Measurements from ENCODE around the gene NIF3L1.
"Not testable (repeated sequence)": the region's sequence is repeated elsewhere in the genome, so short reads cannot be mapped to it uniquely, and the experiment has no call there.

NIF3L1 gene

DNA sequence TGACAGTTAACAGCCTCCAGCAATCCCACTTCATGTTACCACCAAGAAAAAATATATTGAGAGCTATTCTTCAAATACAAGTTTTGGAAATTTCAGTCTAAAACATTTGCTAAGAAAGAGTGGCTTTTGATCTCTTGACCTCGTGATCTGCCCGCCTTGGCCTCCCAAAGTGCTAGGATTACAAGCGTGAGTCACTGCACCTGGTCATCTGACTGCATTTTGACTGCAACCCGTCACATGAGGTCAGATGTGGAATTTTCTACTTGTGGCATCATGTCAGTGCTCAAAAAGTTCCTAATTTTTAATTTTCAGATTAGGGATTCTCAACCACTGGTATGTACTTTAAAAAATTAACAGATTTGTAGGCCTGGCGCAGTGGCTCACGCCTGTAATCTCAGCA, 15.6 kb upstream of the NIF3L1 start:
- DNase-seq: no peak

DNA sequence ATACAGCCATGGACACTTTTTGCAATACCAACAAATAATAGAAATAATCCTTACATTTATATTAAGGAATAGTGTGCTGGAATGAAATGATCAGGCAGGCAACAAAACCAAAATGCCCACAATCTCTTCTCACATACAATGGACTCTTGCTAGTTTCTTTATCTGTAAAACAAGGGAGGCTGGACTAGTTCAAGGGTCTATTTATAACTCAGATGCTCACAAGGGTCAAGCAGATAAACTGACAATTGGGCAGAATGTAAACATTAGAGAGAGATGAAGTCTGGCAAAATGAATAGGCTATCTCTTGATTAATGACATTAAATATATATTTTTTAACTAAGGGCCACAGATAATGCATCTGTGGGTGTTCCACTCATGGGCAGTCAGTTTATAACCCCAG, 11.7 kb upstream of the NIF3L1 start:
- DNase-seq: no peak

DNA sequence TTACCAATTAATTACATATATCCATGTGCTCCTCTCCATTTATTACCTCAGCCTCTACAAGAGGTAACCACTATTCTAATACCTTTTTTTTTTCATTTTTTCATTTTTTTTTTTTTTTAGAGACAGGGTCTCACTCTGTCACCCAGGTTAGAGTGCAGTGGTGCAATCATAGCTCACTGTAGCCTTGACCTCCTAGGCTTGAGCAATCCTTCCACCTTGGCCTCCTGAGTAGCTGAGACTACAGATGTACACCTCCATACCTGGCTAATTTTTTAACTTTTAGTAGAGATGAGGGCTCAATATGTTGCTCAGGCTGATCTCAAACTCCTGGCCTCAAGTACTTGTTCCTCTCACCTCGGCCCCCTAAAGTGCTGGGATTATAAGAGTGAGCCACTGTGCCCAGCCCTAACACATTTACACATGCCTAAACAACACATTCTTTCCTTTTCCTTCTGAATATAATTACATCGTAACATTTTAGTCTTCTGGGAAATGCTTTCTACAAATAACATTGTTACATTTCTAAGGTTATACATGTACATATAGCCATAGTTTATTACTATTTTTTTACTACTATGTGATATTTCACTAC, 10.8 kb upstream of the NIF3L1 start:
- no peak for DNase-seq

DNA sequence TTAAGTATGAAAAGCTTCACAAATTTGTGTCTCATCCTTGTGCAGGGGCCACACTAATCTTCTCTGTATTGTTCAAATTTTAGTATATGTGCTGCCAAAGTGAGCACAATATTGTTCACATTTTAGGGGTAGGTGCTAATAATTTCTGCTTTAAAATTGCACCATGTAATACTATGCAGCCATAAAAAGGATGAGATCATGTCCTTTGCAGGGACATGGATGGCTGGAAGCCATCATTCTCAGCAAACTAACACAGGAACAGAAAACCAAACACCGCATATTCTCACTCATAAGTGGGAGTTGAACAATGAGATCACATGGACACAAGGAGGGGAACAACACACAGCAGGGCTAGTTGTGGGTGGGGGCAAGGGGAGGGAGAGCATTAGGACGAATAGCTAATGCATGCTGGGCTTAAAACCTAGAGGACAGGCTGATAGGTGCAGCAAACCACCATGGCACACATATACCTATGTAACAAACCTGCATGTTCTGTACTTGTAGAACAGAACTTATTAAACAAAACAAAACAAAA, 7.4 kb upstream of the NIF3L1 start:
- DNase-seq: not testable (repeated sequence)

DNA sequence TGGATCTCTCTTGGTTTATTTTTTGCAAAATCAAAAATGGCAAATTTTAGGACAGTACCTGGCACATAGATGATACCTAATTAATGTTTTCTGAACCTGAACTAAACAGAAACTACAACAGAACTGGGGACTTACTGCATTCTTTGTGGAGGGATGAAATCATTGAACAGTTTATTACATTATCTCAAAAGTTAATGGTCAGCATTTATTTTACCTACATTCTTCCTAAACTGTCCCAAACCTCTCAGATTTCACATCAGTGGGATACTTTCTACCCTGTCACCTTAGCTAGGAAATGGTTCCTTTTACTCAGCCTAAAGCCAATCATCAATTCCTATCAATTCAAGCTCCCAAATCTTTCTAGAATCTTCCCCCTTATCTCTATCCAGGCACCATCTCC, 10.3 kb downstream of the NIF3L1 start:
- DNase-seq: no peak

DNA sequence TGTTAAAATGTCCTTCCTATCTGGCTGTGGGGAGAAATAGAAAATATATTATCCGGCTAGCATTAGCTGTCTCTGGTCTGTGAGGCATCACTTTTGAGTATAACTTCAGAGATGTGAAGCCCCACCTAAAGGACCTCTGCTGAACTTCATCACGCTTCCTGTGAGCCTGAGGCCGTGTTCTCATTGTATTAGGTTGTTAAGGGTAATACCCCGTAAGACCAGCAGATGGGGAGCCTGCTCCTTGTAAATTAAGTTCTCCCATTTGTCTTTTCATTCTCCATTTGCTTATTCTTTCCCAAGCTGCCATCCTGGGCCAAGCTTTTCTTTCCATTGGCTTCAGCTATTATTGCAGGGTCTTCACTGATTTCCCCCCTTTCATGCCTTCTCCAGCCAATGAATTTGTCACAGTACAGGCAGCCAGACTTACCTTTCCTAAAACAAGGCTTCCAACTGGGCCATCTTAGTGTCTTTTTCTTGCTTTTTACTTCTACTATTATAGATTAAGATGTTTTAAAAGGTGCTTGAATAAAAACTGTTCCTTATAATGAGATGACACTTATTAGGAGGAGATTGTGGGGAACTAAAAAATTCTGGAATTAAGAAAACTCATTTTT, 12.4 kb downstream of the NIF3L1 start:
- peak; percentile 36 for DNase-seq

DNA sequence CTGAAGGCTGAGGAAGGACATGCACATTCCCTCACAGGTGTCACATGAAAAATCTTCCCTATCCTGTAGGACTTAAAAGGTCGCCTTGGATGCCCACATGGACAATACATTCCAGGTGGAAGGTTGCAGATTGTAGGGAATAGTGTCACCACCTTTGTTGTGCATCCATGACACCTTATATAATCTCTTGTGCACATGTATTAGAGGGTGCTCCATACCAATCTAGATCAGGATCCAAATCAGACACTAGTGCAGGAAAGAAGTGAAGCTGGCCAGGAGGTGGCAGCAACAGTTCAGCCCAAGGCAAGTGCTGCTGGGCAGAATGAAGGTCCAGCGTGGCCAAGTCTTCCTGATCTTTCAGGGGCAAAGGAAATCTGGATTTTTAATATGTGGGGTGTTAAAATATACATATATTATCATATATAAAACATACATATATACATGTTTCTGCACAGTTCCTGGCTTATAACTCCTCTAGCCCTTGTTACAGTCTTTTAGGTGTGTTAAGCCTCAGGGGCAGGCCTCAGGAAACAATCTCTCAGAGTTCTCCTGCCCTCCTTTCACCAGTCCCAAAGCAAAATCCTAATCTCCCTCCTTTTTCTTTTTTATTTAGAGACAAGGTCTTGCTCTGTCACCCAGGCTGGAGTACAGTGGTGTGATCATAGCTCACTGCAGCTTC, 16.6 kb downstream of the NIF3L1 start:
- DNase-seq: no peak

DNA sequence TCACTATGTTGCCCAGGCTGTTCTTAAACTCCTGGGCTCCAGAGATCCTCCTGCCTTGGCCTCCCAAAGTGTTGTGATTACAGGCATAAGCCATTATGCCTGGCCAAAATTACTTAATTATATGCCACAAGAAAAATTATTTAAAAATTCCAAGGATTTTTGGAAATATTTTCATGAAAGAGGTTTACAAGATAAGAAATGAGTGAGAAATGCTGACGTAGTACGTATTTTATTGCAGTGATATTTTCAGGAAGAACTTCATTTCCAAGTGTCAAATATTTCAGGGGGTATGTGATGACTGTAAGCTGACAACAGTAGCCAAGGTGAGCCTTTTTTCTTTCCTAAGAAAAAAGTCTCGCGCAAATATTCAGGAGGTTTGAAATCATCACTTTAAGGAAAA, 20.8 kb downstream of the NIF3L1 start:
- DNase-seq: no peak

DNA sequence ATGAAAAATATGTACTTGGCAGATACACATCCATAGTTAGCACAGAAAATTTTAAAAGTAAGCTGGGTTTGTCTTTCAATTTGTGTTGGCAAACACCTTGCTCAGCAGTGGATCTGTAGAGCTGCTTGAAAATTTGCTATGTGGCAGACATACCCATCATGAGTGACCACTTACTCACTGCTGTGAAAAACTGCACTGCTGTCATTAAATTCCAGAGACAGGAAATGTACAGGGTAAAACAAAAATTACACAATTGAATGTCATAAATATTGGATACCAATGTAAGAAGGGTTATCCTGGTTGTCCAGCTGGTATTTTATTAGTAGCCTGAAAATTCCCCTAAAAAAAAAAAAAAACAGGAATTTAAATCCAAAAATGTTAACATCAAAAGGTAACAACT, 24.5 kb downstream of the NIF3L1 start:
- DNase-seq: no peak

DNA sequence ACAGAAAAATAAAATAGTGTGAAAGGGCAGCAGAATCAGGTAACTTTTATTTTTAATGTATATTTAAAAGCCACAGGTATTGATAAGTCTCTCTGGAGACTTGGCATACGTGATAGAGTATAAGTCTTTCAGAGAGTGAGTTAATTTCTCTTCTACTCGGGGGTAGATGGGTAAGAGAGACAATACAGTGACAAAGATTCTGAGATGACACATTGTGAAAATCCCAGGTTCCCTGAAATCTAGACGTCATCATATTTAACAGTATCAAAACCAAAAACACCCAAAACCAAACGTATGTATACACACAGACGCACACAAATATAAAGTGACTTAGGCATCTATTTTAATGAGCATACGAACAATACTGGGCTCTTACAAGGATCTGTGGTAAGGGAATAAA, 33.3 kb downstream of the NIF3L1 start:
- no peak for DNase-seq

DNA sequence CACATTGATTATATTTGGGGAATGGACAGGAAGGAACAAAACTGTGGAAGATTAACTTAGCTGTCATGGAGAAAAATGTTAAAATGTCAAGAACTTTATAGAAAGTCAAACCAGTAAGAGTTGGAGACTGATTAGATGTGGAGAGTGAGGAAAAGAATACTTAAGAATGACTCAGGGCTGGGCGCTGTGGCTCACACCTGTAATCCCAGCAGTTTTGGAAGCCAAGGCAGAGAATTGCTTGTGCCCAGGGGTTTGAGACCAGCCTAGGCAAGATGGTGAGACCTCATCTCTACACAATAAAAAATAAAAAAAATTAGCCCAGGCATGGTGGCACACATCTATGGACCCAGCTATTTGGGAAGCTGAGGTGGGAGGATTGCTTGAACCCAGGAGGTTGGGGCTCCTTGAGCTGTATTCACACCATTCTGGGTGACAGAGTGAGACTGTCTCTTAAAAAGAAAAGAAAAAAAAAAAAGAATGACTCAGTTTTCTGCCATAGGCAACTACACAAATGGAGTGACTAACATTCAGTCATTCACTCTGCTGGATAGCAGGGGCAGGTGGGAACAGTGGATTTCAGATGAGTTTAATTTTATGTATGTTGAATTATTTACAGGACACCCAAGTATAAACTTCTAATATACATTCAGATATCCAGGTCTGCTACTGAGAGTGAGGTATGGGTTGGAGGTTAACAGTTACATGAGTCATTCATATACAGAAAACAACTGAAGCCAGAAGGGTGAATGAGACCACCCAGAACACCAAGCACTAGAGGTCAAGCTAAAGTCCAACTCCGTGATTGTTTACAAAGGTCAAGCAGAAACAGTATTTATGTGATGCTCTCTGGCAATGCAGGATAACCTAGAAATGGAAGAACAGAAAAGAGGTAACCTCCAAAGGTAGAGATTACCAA, 40.4 kb downstream of the NIF3L1 start:
- no peak for DNase-seq

DNA sequence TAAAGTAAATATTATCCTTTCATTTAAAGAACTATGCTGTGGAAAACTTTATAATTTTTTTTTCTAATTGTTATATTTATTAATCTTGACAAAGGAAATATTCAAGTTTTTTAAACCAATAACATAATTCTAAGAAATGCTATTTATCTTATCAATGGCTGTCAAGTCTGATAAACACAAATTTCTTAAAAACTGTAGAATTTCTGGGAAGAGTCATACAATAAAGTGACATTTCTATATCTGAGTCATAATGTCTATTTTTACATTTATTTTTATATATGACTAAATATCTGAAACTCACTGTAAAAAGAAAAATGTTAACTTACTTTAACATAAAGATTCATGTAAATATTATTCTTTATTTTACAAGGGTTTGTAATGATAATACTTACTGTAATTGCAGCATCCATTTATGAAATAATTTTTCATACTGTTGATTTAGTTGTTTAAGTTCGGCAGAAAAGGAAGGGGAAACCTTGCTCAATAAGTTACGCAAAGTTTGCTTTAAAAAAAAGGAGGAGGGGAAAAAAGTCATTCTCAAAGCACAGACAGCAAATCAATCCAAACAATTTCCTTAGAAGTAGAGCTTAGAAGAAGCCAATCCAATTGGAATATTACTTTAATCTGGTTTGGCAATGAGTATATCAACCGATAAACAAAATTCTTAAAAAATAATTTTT, 41.9 kb downstream of the NIF3L1 start:
- DNase-seq: no peak

DNA sequence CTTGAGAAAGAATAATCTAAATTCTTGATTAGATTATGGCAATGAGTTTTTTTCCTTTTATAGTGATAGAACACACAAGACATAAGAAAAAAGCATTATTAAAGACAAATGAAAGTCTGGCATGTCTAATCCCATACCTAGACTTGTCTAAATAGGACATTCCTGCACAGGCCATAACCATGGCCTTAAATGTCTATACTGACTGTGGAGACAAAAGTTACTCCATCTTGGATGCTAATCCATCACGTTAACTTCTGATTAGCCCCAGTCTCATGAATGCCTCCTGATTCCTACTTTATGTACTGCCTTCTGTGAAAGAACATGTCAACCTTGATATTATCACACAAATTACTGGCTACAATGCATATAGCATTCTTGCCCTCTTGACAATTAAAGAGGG, 50.7 kb downstream of the NIF3L1 start:
- DNase-seq: no peak

DNA sequence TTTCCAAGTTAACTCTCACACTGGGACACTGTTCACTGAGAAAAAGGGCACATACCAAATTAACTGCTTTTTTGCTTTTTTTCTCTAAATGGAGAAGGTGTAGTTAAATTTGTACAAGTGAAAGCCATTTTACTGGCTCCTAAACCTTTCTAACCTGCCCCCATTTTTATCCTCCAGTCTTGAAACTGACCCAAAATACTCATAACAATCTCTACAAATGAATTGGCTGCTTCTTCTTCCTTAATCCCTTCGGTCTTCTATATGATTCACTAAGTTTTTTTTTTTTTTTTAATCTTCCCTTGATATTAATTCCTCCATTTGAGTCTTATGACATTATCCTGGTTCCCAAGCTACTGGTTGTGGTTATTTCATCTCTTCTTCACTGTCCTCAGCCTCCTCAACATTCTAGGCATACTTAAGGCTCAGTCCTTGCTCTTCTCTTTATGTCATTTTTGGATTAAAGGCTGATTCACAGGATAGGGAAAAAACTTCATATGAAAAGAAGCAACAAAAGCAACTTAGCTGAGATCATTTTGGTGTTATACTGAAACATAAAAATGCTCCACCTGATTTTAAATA, 54.4 kb downstream of the NIF3L1 start:
- no peak for DNase-seq

DNA sequence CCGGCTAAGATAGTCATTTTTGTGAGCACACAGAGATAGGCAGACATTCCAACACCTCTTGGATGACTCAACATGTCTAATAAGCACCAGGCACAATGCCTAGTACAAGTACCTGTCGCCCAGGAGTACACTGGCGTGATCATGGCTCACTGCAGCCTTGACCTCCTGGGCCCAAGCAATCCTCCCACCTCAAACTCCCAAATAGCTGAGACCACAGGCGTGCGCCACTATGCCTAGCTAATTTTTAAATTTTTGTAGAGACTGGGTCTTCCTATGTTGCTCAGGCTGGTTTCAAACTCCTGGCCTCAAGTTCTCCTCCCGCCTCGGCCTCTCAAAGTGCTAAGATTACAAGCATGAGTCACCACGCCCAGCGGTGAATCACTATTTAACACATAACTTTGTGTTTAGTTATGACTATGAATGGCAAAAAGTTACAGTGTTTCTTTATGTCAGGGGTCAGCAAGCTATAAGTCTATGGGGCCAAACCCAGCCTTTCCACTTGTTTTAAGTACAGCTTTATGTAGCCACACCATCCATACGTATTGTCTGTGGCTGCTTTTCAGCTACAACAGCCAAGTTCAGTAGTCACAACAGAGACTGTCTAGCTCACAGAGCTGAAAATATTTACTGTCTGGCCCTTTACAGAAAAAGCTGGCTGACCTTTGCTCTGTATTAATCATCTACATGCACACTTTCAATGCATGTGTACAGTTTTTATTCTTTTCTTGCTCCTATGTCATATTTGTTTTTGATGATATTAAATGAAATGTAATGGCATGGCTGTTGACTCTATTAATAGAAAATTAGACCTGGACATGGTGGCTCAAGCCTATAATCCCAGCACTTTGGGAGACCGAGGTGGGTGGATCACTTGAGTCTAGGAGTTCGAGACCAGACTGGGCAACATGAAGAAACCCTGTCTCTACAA, 55.6 kb downstream of the NIF3L1 start:
- DNase-seq: no peak

DNA sequence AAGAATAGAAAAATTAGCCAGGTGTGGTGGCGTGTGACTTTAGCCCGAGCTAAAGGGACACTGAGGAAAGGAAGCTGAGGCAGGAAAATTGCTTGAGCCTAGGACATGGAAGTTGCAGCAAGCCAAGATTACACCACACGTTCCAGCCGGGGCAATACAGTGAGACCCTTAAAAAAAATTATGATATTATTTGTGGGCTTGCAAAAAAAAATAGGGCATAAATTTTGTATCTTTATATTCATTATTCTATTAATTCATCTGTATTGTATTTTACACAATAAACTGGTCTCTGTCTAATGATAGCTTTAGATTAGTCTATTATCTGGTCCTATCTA, 56.2 kb downstream of the NIF3L1 start:
- no peak for DNase-seq

DNA sequence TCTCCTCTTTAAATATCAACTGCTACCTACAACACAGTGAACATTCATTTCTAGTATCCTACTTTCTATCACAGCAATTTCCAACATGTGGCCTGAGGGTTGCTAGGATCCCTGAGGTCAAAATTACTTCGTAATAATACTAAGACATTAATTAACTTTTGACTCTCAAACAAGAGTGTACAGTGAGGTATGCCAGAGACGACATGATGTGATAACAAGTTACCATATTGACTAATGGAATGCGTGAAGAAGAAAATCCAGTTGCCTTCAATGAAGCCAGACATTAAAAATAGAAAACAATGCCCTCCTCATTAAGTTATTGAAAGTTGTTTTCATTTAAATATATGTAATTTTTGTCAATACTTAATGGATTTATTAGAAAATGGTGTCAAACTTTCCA, 61.2 kb downstream of the NIF3L1 start:
- DNase-seq: no peak
